GM21825 (cell line): Measurements from ENCODE around the gene RBM12.

Experiments
- ATAC-seq: cut with Tn5 transposase; IDR thresholded peaks from one replicate; pipeline ENCODE4 v1.9.1; 2021; ENCODE audit warnings: mild to moderate bottlenecking, moderate library complexity; ENCODE audit not compliant: unreplicated experiment

The RBM12 gene

GRCh38 chr20:35626386-35627001 is 38.2 kb downstream of the RBM12 start:
- no peak for ATAC-seq

DNA sequence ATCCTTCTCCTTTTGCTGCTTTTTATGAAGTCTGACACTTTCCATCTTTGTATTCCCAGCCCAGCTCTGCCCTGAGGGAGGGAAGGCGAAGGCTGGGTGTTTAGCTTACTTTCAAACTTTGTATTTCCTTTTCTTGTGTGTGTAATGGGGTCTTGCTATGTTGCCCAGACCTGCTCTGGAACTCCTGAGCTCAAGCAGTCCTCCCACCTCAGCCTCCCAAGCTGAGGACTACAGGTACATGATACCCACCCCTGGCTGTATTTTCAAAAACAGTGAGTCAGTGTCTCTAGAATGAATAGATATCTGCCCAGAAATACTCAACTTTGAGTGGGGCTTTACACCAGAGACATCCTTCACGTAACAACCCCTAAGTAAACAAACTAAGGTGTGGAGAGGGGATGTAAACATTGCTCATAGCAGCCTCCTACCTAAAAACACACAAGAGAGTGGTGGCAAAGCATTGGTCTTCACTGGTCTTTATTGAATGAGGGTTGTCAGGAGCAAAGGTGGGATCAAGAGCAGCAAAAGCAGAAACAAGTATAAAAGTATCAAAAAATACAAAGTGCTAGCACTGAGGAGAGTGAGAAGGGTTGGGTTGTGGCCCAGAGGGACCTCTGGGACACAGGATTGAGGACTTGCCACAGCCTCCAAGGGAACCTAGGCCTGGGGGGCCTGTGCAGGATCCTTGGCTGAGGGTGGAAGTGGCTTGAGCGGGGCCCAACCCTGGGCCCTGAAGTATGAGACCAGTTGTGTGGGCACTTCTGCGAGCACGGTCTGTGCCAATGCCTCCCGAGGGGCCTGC is 38.9 kb downstream of the RBM12 start:
- ATAC-seq, result no peak

- ATAC-seq, result no peak
These were observed 43.1 kb downstream of the RBM12 start for GRCh38 chr20:35621560-35621946.

GRCh38 chr20:35620818-35621559 is 43.7 kb downstream of the RBM12 start:
- no peak for ATAC-seq

DNA sequence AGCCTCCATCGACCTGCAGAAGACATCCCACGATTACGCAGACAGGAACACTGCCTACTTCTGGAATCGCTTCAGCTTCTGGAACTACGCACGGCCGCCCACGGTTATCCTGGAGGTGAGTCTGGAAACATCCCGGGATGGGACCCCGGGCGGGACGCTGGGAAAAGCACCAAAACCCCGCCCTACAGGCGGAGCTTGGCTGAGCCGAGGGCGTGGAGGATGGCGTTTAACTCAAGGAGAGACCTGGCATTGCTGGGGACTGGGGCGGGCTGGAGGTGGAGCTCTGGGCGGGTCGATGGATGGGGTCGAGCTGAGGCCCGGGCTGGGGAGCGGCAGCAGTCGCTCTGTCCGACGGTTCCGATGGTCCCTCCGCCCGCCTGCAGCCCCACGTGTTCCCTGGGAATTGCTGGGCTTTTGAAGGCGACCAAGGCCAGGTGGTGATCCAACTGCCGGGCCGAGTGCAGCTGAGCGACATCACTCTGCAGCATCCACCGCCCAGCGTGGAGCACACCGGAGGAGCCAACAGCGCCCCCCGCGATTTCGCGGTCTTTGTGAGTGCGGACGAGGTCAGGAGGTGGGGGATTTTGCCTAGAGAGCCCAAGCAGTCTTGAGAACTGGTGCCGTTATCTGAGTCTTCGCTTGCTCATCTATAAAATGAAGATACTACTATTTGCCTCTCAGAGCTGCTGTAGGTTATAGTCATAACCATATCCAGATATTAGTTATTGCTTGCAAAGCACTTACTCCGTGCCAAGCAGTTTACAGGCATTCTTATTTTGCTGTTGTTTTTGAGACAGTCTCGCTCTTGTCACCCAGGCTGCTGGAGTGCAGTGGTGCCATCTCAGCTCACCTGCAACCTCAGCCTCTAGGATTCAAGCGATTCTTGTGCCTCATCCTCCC is 45.3 kb downstream of the RBM12 start:
- peak; percentile 35 for ATAC-seq

DNA sequence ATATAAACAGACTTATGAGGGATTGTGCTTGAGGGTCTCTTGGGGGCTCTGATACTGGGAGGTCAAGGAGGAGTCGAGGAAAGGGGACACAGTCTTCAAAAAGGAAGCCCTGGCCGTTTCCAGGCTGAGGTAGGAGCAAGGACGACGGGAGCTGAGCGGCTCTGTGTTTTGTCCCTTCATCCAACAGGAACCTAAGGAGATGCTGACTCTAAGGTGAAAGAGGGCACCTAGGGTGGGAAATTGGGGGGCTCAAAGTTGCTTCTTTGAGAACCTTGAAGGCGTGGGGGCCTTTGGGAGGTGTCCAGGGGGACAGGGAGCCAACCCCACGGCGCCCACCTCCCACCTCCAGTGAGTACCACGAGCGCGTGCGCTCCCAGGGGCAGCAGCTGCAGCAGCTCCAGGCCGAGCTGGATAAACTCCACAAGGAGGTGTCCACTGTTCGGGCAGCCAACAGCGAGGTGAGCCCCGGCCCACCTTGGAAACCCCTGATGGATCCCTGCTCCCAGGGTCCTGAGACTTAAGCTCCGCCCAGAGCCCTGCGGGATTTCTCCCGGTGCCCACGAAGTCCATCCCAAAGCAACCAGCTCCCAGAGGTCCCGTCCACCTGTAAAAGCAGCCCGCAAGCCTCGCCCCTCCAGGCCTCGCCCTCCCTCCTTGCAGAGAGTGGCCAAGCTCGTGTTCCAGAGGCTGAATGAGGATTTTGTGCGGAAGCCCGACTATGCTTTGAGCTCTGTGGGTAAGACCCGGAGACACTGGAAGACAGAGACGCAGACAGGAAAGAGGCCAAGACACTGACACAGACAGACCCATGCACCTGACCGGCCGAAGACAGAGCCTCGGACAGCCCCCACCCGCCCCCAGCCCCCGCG is 46.2 kb downstream of the RBM12 start:
- ATAC-seq, result no peak

DNA sequence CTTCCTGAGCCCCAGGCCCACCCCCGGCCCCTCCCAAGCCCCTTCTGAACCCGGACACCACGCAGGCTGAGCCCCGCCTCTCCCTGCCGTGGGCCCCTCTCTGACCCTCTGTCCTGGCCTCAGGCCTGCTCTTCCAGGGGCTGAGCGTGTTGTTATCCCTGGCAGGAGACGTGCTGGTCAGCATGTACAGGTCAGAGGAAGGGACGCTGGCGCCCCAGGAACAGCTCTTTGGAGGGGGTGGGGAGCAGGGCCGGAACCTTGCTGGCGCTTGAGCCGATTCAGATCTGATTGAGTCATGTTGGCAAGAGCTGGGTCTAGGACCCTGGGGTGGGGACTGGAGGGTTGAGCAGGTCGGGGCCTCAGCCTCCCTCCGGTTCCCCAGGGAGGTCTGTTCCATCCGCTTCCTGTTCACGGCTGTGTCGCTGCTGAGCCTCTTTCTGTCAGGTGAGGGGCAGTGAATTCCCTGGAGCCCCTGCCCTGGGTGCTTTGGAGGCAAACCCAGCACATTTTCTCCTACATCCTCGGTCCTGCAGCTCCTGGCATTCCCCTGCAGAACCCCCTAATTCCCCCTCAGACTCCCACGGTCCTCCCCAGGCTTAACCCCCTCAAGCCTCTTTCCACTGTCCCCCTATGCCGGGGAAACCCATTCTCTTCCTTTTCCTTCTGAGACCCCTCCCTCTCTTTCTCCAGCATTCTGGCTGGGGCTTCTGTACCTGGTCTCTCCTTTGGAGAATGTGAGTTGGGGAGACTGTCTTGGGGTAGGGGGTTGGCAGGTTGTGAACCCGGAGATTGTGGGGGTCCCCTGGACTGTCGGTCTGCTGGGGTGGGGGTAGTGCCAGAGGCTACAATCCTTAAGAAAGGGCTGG is 47.1 kb downstream of the RBM12 start:
- ATAC-seq, result peak; percentile 19

DNA sequence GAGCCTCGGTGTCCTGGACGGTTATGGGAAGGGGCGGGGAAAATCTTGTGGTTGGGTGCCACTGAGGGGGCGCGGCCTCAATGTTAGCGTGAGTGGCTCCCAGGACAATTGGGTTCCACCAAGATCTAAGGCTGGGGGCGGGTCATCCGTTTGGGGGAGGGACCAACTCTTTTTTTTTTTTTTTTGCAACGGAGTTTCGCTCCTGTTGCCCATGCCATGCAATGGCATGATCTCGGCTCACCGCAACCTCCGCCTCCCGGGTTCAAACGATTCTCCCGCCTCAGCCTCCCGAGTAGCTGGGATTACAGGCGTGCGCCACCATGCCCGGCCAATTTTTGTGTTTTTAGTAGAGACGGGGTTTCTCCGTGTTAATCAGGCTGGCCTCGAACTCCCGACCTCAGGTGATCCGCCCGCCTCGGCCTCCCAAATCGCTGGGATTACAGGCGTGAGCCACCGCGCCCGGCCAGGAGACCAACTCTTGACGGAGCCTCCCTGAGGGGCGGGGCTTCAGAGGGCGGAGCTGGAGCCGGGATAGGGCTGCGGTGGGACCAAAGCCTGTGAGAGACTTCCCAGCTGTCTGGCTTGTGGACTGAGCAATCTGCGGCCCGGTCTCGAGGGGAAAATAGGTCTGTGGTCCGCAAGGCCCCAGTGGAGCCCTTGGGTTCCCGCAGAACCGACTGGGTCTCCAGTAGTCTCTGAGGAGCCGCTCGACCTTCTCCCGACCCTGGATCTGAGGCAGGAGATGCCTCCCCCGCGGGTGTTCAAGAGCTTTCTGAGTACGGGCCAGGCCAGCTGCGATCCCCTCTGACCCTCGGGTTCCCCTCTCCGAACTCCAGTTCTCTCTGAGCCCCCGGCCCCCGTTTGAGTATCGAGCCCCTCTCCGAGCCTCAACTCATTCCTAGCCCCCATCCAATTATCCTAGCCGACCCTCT is 48.0 kb downstream of the RBM12 start:
- ATAC-seq, result no peak

- ATAC-seq, result peak; percentile 67
These were observed 48.8 kb downstream of the RBM12 start, which contains the start of gene SPAG4 for GRCh38 chr20:35615667-35616464. Gene SPAG4, plus strand, starts transcription at chr20:35615829. Its CDS starts 175 bp downstream, at chr20:35616004.

GRCh38 chr20:35611482-35611881 is 53.2 kb downstream of the RBM12 start:
- ATAC-seq, result peak; percentile 32

GRCh38 chr20:35610833-35611427 is 53.8 kb downstream of the RBM12 start:
- no peak for ATAC-seq

GRCh38 chr20:35607003-35607735 is 57.5 kb downstream of the RBM12 start:
- no peak for ATAC-seq

DNA sequence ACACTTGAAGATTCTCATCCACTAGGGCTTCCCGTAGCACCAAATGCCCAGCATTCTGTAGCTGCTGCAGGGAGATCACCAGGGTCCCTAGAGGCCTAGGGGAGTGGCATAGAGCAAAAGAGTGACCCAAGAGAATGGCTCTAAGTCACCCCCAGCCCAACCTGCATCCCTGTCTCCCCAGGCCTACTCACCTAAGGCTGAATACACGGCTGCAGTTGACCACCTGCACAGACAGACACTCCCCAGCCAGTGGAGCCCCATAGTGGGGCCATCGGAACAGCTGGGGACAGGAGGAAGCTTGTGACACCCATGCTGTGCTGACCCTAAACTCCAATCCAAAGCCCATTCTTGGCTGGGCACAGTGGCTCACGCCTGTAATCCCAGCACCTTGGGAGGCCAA is 58.6 kb downstream of the RBM12 start:
- ATAC-seq, result no peak

DNA sequence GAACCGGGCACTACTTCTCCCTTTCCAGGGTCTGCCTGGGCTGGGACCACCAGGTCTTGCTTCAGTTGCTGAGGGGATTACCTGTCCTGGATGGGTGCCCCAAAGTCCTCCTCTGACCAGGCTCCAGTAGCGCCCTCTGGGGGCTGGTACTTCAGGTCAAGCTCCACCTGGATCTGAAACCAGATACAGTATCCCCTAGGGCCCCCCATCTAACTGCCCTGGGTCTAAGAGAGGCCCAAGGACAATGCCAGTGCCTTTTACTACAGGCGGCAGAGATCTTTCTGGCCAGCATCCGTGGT is 60.3 kb downstream of the RBM12 start:
- ATAC-seq, result no peak

DNA sequence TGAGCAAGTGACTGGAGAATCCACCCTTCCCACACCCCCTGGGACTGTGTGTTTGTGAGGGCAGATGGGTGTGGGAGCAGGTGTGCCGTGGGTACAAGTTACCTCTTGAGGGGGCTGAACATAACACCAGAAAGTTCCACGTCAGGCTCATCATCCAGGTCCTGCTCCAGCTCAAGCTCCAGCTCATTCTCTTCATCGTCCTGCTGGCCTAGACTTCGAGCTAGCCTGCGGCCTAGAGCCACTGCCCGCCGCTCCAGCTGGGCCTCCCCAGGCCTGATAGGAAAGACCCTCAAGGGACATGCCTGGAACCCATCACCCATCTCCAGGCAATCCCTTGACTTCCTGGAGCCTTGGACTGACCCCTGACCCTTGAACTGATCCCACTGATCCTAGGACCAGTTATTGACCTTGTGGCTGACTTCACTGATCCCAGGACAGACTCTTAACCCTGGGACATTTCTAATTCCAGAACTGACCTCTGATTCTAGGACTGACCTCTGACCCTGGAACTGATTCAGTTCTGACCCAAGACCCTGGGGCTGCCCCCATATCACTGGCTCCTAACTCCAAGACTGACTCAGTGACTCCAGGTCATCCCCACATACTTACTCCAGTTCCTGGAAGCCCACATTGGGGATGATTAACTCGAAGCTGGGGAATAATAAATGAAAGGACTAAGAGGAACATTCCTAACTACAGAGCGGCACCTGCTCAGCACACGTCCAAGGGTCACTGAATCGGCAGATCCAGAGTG is 60.8 kb downstream of the RBM12 start:
- no peak for ATAC-seq
